Stimulated activated CD8-positive, alpha-beta memory T cell treated with anti-CD3 and anti-CD28 coated beads, Interleukin-15, amount 100 ng/mL, for 1 hour (primary cell): ENCODE data around the gene RPRD1B.
"Not testable (repeated sequence)": the region's sequence is repeated elsewhere in the genome, so short reads cannot be mapped to it uniquely, and the experiment has no call there.

Source experiments
- DNase-seq: peaks from one replicate; pipeline ENCODE4 v3.0.0-alpha.2; 2020; ENCODE audit warnings: low read depth

RPRD1B gene

GRCh38 chr20:38001173-38001875 is 32.2 kb upstream of the RPRD1B start:
- DNase-seq, result no peak

GRCh38 chr20:38001981-38002380 is 31.6 kb upstream of the RPRD1B start:
- DNase-seq, result no peak

- no peak for DNase-seq
Measured at GRCh38 chr20:38002422-38002821, 31.1 kb upstream of the RPRD1B start.

- no peak for DNase-seq
Measured at GRCh38 chr20:38004416-38004815, 29.1 kb upstream of the RPRD1B start.

GRCh38 chr20:38005903-38006302 is 27.6 kb upstream of the RPRD1B start:
- no peak for DNase-seq

- DNase-seq, result no peak
Measured at GRCh38 chr20:38007526-38007925, 26.0 kb upstream of the RPRD1B start.

- no peak for DNase-seq
Measured at GRCh38 chr20:38008233-38008944, 25.2 kb upstream of the RPRD1B start.

GRCh38 chr20:38009416-38009815 is 24.1 kb upstream of the RPRD1B start:
- not testable (repeated sequence) for DNase-seq

- no peak for DNase-seq
Measured at GRCh38 chr20:38011696-38012095, 21.9 kb upstream of the RPRD1B start.

- DNase-seq, result no peak
Measured at GRCh38 chr20:38012332-38012731, 21.2 kb upstream of the RPRD1B start.

GRCh38 chr20:38013887-38014286 is 19.7 kb upstream of the RPRD1B start:
- no peak for DNase-seq

- DNase-seq, result no peak
Measured at GRCh38 chr20:38017959-38018358, 15.6 kb upstream of the RPRD1B start.

- no peak for DNase-seq
Measured at GRCh38 chr20:38018385-38018784, 15.2 kb upstream of the RPRD1B start.

GRCh38 chr20:38021087-38021772 is 12.3 kb upstream of the RPRD1B start:
- DNase-seq, result no peak

GRCh38 chr20:38023181-38024001 is 10.2 kb upstream of the RPRD1B start:
- DNase-seq, result no peak

- DNase-seq, result no peak
Measured at GRCh38 chr20:38024496-38024895, 9.1 kb upstream of the RPRD1B start.

GRCh38 chr20:38029453-38029852 is 4.1 kb upstream of the RPRD1B start:
- no peak for DNase-seq

- no peak for DNase-seq
Measured at GRCh38 chr20:38031957-38032356, 1.6 kb upstream of the RPRD1B start.

- DNase-seq, result no peak
Measured at GRCh38 chr20:38032585-38033329, 789 bp upstream of the RPRD1B start.

- no peak for DNase-seq
Measured at GRCh38 chr20:38034108-38034649, 633 bp downstream of the RPRD1B start.

- DNase-seq, result no peak
Measured at GRCh38 chr20:38034961-38035360, 1.4 kb downstream of the RPRD1B start.
